Neural cell (in vitro differentiated cells): Measurements from ENCODE around the gene ELOVL3.

Experiments
- MXI1 ChIP-seq: fragments of 450-650 bp; conservative IDR thresholded peaks from 2 replicates; pipeline ENCODE4 v1.6.1; 2014; ENCODE audit warnings: antibody characterized with exemption, mild to moderate bottlenecking; ENCODE audit not compliant: poor library complexity, severe bottlenecking
- RAD21 ChIP-seq: fragments of 450-650 bp; conservative IDR thresholded peaks from 2 replicates; pipeline ENCODE4 v1.6.1; 2014; ENCODE audit warnings: antibody characterized with exemption, mild to moderate bottlenecking, moderate library complexity
- REST ChIP-seq: IDR thresholded peaks from 2 replicates; pipeline ENCODE4 v1.6.1; 2012; ENCODE audit warnings: borderline replicate concordance
- TF ChIP-seq, protein P1 (sequence below): fragments of 450-650 bp; IDR thresholded peaks from 2 replicates; pipeline ENCODE4 v1.5.1; 2014; ENCODE audit warnings: antibody characterized with exemption, mild to moderate bottlenecking, moderate library complexity; ENCODE audit not compliant: poor library complexity, severe bottlenecking

DNA sequence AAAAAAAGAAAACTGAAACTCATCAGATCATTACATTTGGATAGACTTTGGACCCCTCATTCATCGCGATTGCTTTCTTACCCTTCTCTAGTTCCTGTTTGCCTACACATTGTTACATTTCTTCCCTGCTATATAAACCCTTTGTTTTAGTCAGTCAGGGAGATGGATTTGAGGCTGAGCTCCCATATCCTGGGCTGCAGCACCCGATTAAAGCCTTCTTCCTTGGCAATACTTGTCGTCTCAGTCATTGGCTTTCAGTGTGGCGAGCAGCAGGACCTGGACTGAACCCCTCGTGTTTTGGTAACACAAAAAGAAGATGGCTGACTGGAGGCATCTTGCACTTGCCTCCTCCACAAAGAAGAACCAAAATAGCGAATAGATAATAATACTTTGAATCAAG, 34.1 kb upstream of the ELOVL3 start:
- TF ChIP-seq RAD21 = no peak
- TF ChIP-seq, protein P1, sequence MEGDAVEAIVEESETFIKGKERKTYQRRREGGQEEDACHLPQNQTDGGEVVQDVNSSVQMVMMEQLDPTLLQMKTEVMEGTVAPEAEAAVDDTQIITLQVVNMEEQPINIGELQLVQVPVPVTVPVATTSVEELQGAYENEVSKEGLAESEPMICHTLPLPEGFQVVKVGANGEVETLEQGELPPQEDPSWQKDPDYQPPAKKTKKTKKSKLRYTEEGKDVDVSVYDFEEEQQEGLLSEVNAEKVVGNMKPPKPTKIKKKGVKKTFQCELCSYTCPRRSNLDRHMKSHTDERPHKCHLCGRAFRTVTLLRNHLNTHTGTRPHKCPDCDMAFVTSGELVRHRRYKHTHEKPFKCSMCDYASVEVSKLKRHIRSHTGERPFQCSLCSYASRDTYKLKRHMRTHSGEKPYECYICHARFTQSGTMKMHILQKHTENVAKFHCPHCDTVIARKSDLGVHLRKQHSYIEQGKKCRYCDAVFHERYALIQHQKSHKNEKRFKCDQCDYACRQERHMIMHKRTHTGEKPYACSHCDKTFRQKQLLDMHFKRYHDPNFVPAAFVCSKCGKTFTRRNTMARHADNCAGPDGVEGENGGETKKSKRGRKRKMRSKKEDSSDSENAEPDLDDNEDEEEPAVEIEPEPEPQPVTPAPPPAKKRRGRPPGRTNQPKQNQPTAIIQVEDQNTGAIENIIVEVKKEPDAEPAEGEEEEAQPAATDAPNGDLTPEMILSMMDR = no peak
- no peak for TF ChIP-seq MXI1
- TF ChIP-seq REST = no peak
